ENCODE results near the gene TMEM53.
"Not testable (repeated sequence)": the region's sequence is repeated elsewhere in the genome, so short reads cannot be mapped to it uniquely, and the experiment has no call there.

- TF ChIP-seq, protein P1, sequence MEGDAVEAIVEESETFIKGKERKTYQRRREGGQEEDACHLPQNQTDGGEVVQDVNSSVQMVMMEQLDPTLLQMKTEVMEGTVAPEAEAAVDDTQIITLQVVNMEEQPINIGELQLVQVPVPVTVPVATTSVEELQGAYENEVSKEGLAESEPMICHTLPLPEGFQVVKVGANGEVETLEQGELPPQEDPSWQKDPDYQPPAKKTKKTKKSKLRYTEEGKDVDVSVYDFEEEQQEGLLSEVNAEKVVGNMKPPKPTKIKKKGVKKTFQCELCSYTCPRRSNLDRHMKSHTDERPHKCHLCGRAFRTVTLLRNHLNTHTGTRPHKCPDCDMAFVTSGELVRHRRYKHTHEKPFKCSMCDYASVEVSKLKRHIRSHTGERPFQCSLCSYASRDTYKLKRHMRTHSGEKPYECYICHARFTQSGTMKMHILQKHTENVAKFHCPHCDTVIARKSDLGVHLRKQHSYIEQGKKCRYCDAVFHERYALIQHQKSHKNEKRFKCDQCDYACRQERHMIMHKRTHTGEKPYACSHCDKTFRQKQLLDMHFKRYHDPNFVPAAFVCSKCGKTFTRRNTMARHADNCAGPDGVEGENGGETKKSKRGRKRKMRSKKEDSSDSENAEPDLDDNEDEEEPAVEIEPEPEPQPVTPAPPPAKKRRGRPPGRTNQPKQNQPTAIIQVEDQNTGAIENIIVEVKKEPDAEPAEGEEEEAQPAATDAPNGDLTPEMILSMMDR (IDR thresholded peaks at IDR 0.05): not testable (repeated sequence)
- not testable (repeated sequence) for TF ChIP-seq POLR2AphosphoS5, POLR2A (IDR thresholded peaks at IDR 0.05)
Observed at GRCh38 chr1:44699375-44699774, 25.1 kb upstream of the TMEM53 start.
